WTC11 (cell line): ENCODE measurements around the gene DUS1L. TPM values are rescaled to one million over a fixed set of nuclear protein-coding genes. Genes with fewer than 3 reads are reported as not detected.

Source experiments
- ATAC-seq: fragments of 200-7000 bp; cut with Tn5 transposase; 2 replicates; pipeline ENCODE4 v1.10.0; 2021; ENCODE audit warnings: mild to moderate bottlenecking, moderate library complexity
- CTCF ChIA-PET: fragments of 300-600 bp; sonication (Branson Sonifier 250); formaldehyde crosslinking; loops from one replicate; lab custom pipeline; 2021; ENCODE audit warnings: antibody characterized with exemption; lab: Charles Lee
- POLR2A ChIA-PET: fragments of 350-600 bp; sonication (Branson Sonifier 250); formaldehyde crosslinking; loops from one replicate; lab custom pipeline; 2021; ENCODE audit warnings: antibody characterized with exemption; lab: Charles Lee
- DNase-seq: peaks from one replicate; pipeline ENCODE4 v3.0.0; 2021; ENCODE audit warnings: low spot score
- H3K27ac Mint-ChIP-seq: 2 replicates; pipeline ENCODE4 v1.8.0; 2021; ENCODE audit warnings: mixed read lengths
- H3K27me3 Mint-ChIP-seq: 2 replicates; pipeline ENCODE4 v1.8.0; 2021; ENCODE audit warnings: low read depth, mild to moderate bottlenecking, moderate library complexity, mixed read lengths
- H3K36me3 Mint-ChIP-seq: 2 replicates; pipeline ENCODE4 v1.8.0; 2021; ENCODE audit warnings: mixed read lengths
- H3K4me1 Mint-ChIP-seq: 2 replicates; pipeline ENCODE4 v1.8.0; 2022; ENCODE audit warnings: mixed read lengths
- H3K4me3 Mint-ChIP-seq: 2 replicates; pipeline ENCODE4 v1.8.0; 2021; ENCODE audit warnings: mild to moderate bottlenecking, moderate library complexity, mixed read lengths
- H3K9me3 Mint-ChIP-seq: 2 replicates; pipeline ENCODE4 v1.8.0; 2021; ENCODE audit warnings: mixed read lengths
- ATF1 ChIP-seq: sonication (generic); formaldehyde crosslinking; IDR thresholded peaks from 2 replicates; pipeline ENCODE4 v1.8.1; 2023; ENCODE audit warnings: mild to moderate bottlenecking, moderate library complexity, missing genetic modification reagents
- ATF6 ChIP-seq: sonication (generic); formaldehyde crosslinking; IDR thresholded peaks from 2 replicates; pipeline ENCODE4 v1.8.1; 2023; ENCODE audit warnings: mild to moderate bottlenecking, missing genetic modification reagents
- CTCF ChIP-seq: fragments of 200-600 bp; IDR thresholded peaks from 2 replicates; pipeline ENCODE4 v1.8.0; 2022; ENCODE audit warnings: antibody characterized with exemption
- E2F1 ChIP-seq: sonication (generic); formaldehyde crosslinking; IDR thresholded peaks from 2 replicates; pipeline ENCODE4 v1.8.0; 2022; ENCODE audit warnings: mild to moderate bottlenecking, missing genetic modification reagents
- GRHL2 ChIP-seq: fragments of 250-450 bp; sonication (Bioruptor Pico); IDR thresholded peaks from 2 replicates; pipeline ENCODE4 v1.8.0; 2022; ENCODE audit warnings: mild to moderate bottlenecking, moderate library complexity; ENCODE audit not compliant: insufficient replicate concordance, severe bottlenecking
- NR3C1 ChIP-seq: sonication (generic); formaldehyde crosslinking; conservative IDR thresholded peaks from 2 replicates; pipeline ENCODE4 v1.8.1; 2023; ENCODE audit warnings: low read depth, mild to moderate bottlenecking, missing genetic modification reagents
- RORB ChIP-seq: fragments of 250-450 bp; sonication (Bioruptor Pico); IDR thresholded peaks from 2 replicates; pipeline ENCODE4 v1.9.0; 2021; ENCODE audit warnings: mild to moderate bottlenecking
- SMAD3 ChIP-seq: sonication (generic); formaldehyde crosslinking; IDR thresholded peaks from 2 replicates; pipeline ENCODE4 v1.8.0; 2022; ENCODE audit warnings: missing genetic modification reagents, mild to moderate bottlenecking, borderline replicate concordance
- SP1 ChIP-seq: sonication (generic); formaldehyde crosslinking; conservative IDR thresholded peaks from 2 replicates; pipeline ENCODE4 v1.8.1; 2022; ENCODE audit warnings: missing genetic modification reagents
- ZBTB43 ChIP-seq: sonication (generic); formaldehyde crosslinking; IDR thresholded peaks from 2 replicates; pipeline ENCODE4 v1.8.1; 2023; ENCODE audit warnings: mild to moderate bottlenecking, missing genetic modification reagents
- ZNF671 ChIP-seq: fragments of 250-450 bp; sonication (Bioruptor Pico); IDR thresholded peaks from 2 replicates; pipeline ENCODE4 v1.8.0; 2021; ENCODE audit warnings: mild to moderate bottlenecking
- total RNA-seq: library from RNA; stranded (reverse); gene quantifications from 3 replicates; pipeline ENCODE4 v1.2.3, GENCODE V29; 2021
- TF ChIP-seq, protein P1 (sequence below): sonication (generic); formaldehyde crosslinking; IDR thresholded peaks from 2 replicates; pipeline ENCODE4 v1.8.1; 2023; ENCODE audit warnings: mild to moderate bottlenecking, missing genetic modification reagents, borderline replicate concordance
- TF ChIP-seq, protein P2 (sequence below): sonication (generic); formaldehyde crosslinking; conservative IDR thresholded peaks from 2 replicates; pipeline ENCODE4 v1.8.1; 2022; ENCODE audit warnings: mild to moderate bottlenecking, missing genetic modification reagents
- TF ChIP-seq, protein P3 (sequence below): fragments of 250-450 bp; sonication (Bioruptor Pico); IDR thresholded peaks from 2 replicates; pipeline ENCODE4 v1.9.0; 2021; ENCODE audit warnings: mild to moderate bottlenecking
- TF ChIP-seq, protein P4 (sequence below): fragments of 250-450 bp; sonication (Bioruptor Pico); IDR thresholded peaks from 2 replicates; pipeline ENCODE4 v1.8.0; 2021; ENCODE audit warnings: mild to moderate bottlenecking

Gene DUS1L
- total RNA-seq, 1 experiment from 2014 or later = 120 TPM

DNA sequence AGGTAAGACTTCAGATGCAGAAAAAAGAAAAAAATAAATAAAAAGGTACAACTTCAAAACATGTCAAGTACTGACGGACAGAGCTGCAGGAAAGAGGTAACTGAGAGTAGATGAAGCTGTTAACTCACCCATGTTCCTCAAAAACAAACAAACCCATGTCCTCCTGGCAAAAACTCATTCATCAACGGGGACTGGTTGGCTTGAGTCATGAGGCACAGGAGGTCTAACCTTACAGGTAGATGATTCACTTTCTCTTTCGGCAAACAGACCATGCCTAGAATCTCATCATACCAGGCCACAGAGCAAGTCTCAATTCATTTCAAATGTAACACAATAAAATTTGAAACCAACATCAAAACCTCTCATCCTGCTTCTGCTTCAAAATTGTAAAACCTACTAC, 44.7 kb upstream of the DUS1L start:
- Mint-ChIP-seq H3K9me3 (no peaks in the 10 kb centered on the region), H3K4me3 (no peak overlapping the region), H3K4me1 (peaks cover 22% of the 10 kb centered on the region), H3K36me3 (no peaks in the 10 kb centered on the region), H3K27ac (no peak overlapping the region), H3K27me3 (peaks cover 65% of the 10 kb centered on the region)
- DNase-seq = no peak
- no peak for ATAC-seq
- ChIA-PET CTCF (no interaction called here), POLR2A (no interaction called here)
- no peak for TF ChIP-seq ZBTB43 (CRISPR knock-in tag)
- TF ChIP-seq RORB = no peak
- TF ChIP-seq ATF1 (CRISPR knock-in tag) = no peak
- no peak for TF ChIP-seq SP1 (CRISPR knock-in tag)
- TF ChIP-seq CTCF = no peak
- TF ChIP-seq ZNF671 = no peak
- TF ChIP-seq, protein P1, sequence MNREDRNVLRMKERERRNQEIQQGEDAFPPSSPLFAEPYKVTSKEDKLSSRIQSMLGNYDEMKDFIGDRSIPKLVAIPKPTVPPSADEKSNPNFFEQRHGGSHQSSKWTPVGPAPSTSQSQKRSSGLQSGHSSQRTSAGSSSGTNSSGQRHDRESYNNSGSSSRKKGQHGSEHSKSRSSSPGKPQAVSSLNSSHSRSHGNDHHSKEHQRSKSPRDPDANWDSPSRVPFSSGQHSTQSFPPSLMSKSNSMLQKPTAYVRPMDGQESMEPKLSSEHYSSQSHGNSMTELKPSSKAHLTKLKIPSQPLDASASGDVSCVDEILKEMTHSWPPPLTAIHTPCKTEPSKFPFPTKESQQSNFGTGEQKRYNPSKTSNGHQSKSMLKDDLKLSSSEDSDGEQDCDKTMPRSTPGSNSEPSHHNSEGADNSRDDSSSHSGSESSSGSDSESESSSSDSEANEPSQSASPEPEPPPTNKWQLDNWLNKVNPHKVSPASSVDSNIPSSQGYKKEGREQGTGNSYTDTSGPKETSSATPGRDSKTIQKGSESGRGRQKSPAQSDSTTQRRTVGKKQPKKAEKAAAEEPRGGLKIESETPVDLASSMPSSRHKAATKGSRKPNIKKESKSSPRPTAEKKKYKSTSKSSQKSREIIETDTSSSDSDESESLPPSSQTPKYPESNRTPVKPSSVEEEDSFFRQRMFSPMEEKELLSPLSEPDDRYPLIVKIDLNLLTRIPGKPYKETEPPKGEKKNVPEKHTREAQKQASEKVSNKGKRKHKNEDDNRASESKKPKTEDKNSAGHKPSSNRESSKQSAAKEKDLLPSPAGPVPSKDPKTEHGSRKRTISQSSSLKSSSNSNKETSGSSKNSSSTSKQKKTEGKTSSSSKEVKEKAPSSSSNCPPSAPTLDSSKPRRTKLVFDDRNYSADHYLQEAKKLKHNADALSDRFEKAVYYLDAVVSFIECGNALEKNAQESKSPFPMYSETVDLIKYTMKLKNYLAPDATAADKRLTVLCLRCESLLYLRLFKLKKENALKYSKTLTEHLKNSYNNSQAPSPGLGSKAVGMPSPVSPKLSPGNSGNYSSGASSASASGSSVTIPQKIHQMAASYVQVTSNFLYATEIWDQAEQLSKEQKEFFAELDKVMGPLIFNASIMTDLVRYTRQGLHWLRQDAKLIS = no peak
- TF ChIP-seq, protein P2, sequence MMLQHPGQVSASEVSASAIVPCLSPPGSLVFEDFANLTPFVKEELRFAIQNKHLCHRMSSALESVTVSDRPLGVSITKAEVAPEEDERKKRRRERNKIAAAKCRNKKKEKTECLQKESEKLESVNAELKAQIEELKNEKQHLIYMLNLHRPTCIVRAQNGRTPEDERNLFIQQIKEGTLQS = no peak
- no peak for TF ChIP-seq ATF6
- TF ChIP-seq SMAD3 (CRISPR knock-in tag) = no peak
- TF ChIP-seq GRHL2 (CRISPR knock-in tag) = no peak
- TF ChIP-seq E2F1 (CRISPR knock-in tag) = no peak
- TF ChIP-seq, protein P3, sequence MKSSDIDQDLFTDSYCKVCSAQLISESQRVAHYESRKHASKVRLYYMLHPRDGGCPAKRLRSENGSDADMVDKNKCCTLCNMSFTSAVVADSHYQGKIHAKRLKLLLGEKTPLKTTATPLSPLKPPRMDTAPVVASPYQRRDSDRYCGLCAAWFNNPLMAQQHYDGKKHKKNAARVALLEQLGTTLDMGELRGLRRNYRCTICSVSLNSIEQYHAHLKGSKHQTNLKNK (CRISPR knock-in tag) = no peak
- TF ChIP-seq NR3C1 = no peak
- TF ChIP-seq, protein P4, sequence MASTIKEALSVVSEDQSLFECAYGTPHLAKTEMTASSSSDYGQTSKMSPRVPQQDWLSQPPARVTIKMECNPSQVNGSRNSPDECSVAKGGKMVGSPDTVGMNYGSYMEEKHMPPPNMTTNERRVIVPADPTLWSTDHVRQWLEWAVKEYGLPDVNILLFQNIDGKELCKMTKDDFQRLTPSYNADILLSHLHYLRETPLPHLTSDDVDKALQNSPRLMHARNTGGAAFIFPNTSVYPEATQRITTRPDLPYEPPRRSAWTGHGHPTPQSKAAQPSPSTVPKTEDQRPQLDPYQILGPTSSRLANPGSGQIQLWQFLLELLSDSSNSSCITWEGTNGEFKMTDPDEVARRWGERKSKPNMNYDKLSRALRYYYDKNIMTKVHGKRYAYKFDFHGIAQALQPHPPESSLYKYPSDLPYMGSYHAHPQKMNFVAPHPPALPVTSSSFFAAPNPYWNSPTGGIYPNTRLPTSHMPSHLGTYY (CRISPR knock-in tag) = no peak
